K562 (cell line): Measurements from ENCODE around the gene GCN1. TPM values are rescaled to one million over a fixed set of nuclear protein-coding genes. Genes with fewer than 3 reads are reported as not detected.
A peak's percentile ranks its signal among the peaks of the same experiment; 100 is the strongest.

ENCODE experiments used
- CC2D1A ChIP-seq: fragments of 450-650 bp; IDR thresholded peaks from 2 replicates; pipeline ENCODE4 v1.6.1; 2017; ENCODE audit warnings: mild to moderate bottlenecking
- DIDO1 ChIP-seq: fragments of 450-650 bp; IDR thresholded peaks from 2 replicates; pipeline ENCODE4 v1.6.1; 2016; ENCODE audit warnings: low read depth, missing biosample characterization, missing genetic modification characterization
- ERF ChIP-seq: fragments of 450-650 bp; formaldehyde crosslinking; IDR thresholded peaks from 2 replicates; pipeline ENCODE4 v1.4.0; 2020; ENCODE audit warnings: mild to moderate bottlenecking, mixed read lengths
- FOXA3 ChIP-seq, 2 experiments: fragments of 450-650 bp in 1 of 2; sonication (generic) in 1 of 2; formaldehyde crosslinking; IDR thresholded peaks in 1 of 2; conservative IDR thresholded peaks in 1 of 2; 2 replicates each; pipeline versions ENCODE4 v1.4.0 to v1.8.0; 2020 to 2022; ENCODE audit warnings: mild to moderate bottlenecking in 2 of 2, missing genetic modification reagents in 1 of 2
- GTF2F1 ChIP-seq: IDR thresholded peaks from 2 replicates; pipeline ENCODE4 v1.6.1; 2011; ENCODE audit warnings: low read depth, low read length, improper control_type of control experiment
- HNRNPLL ChIP-seq: fragments of 200-400 bp; formaldehyde crosslinking; IDR thresholded peaks from 2 replicates; pipeline ENCODE4 v1.6.1; 2017; ENCODE audit warnings: low read length, low read depth, mild to moderate bottlenecking; ENCODE audit not compliant: poor library complexity, severe bottlenecking
- ILK ChIP-seq: fragments of 450-650 bp; IDR thresholded peaks from 2 replicates; pipeline ENCODE4 v1.6.1; 2016; ENCODE audit warnings: missing genetic modification characterization, low read depth, mild to moderate bottlenecking, missing compliant biosample characterization, moderate library complexity, borderline replicate concordance
- KLF16 ChIP-seq: IDR thresholded peaks from 2 replicates; pipeline ENCODE4 v1.6.1; 2016; ENCODE audit warnings: antibody characterized with exemption
- MED1 ChIP-seq: sonication (generic); formaldehyde crosslinking; IDR thresholded peaks from 2 replicates; pipeline ENCODE4 v1.8.1; 2023; ENCODE audit warnings: missing genetic modification reagents, borderline replicate concordance
- MTA3 ChIP-seq: fragments of 450-650 bp; formaldehyde crosslinking; IDR thresholded peaks from 2 replicates; pipeline ENCODE4 v1.6.1; 2017; ENCODE audit warnings: mild to moderate bottlenecking, borderline replicate concordance
- NCOR1 ChIP-seq: fragments of 450-650 bp; IDR thresholded peaks from 2 replicates; pipeline ENCODE4 v1.6.1; 2016; ENCODE audit warnings: mild to moderate bottlenecking, moderate library complexity
- PHB ChIP-seq: fragments of 250-450 bp; sonication (Bioruptor Pico); IDR thresholded peaks from 2 replicates; pipeline ENCODE4 v1.5.0; 2021
- PRPF4 ChIP-seq: fragments of 200-400 bp; formaldehyde crosslinking; IDR thresholded peaks from one replicate; pipeline ENCODE4 v1.6.1; 2017; ENCODE audit warnings: low read length, low read depth, mild to moderate bottlenecking; ENCODE audit not compliant: insufficient read depth, poor library complexity, severe bottlenecking
- PURB ChIP-seq: sonication (generic); formaldehyde crosslinking; IDR thresholded peaks from 2 replicates; pipeline ENCODE4 v1.9.0; 2021; ENCODE audit warnings: low read depth, mild to moderate bottlenecking, missing genetic modification reagents
- RAD21 ChIP-seq, 2 experiments: fragments of 250-450 bp in 1 of 2; fragments of 450-650 bp in 1 of 2; sonication (Bioruptor Pico) in 1 of 2; formaldehyde crosslinking in 1 of 2; IDR thresholded peaks in 1 of 2; conservative IDR thresholded peaks in 1 of 2; 2 replicates each; pipeline versions ENCODE4 v1.4.0 to v1.8.0; 2020 to 2022; ENCODE audit warnings: mild to moderate bottlenecking in 2 of 2, moderate library complexity in 1 of 2
- TCF7L2 ChIP-seq: fragments of 150-350 bp; IDR thresholded peaks from 2 replicates; pipeline ENCODE4 v1.6.1; 2016; ENCODE audit warnings: low read depth, mild to moderate bottlenecking, low read length, moderate library complexity
- TEAD1 ChIP-seq, 2 experiments: fragments of 450-650 bp in 1 of 2; sonication (generic) in 1 of 2; formaldehyde crosslinking; IDR thresholded peaks; 2 replicates each; pipeline versions ENCODE4 v1.4.0 to v1.8.0; 2020 to 2022; ENCODE audit warnings: mild to moderate bottlenecking in 2 of 2, missing genetic modification reagents in 1 of 2
- U2AF2 ChIP-seq: fragments of 200-400 bp; formaldehyde crosslinking; optimal IDR thresholded peaks from 2 replicates; pipeline ENCODE3; 2017; ENCODE audit warnings: low read depth, mild to moderate bottlenecking, low read length
- ZEB2 ChIP-seq: fragments of 450-650 bp; IDR thresholded peaks from 2 replicates; pipeline ENCODE4 v1.6.1; 2016
- ZNF124 ChIP-seq: sonication (generic); formaldehyde crosslinking; IDR thresholded peaks from 2 replicates; pipeline ENCODE4 v1.8.1; 2022; ENCODE audit warnings: missing genetic modification reagents
- ZNF274 ChIP-seq: IDR thresholded peaks from 2 replicates; pipeline ENCODE4 v1.6.1; 2011; ENCODE audit warnings: low read depth, mild to moderate bottlenecking, low read length, moderate library complexity, borderline replicate concordance
- ZNF311 ChIP-seq: fragments of 250-450 bp; sonication (Bioruptor Pico); IDR thresholded peaks from 2 replicates; pipeline ENCODE4 v1.4.0; 2020; ENCODE audit warnings: mild to moderate bottlenecking, moderate library complexity
- ZNF444 ChIP-seq: fragments of 250-450 bp; sonication (Bioruptor Pico); IDR thresholded peaks from 2 replicates; pipeline ENCODE4 v1.4.0; 2020; ENCODE audit warnings: mild to moderate bottlenecking, moderate library complexity
- ZNF695 ChIP-seq: fragments of 450-650 bp; formaldehyde crosslinking; IDR thresholded peaks from 2 replicates; pipeline ENCODE4 v1.4.0; 2020; ENCODE audit warnings: mild to moderate bottlenecking, moderate library complexity
- ZSCAN29 ChIP-seq: fragments of 450-650 bp; IDR thresholded peaks from 2 replicates; pipeline ENCODE4 v1.6.1; 2017
- polyA plus RNA-seq, 8 experiments: library from polyadenylated mRNA; depleted of rRNA in 4 of 8; stranded (reverse) in 5 of 8; unstranded in 3 of 8; fragments of >200 nt; fragmentation: Nextera tagmentation in 2 of 8; fragmentation: Illumina TruSeq in 1 of 8; extraction: Ambion mirVana in 2 of 8; extraction: Trizol in 1 of 8; gene quantifications; 2 replicates each; pipeline versions ENCODE4 v1.2.1 to v1.2.3, GENCODE V29; 2011 to 2014; ENCODE audit warnings: inconsistent platforms in 1 of 8, missing spikeins in 1 of 8
- total RNA-seq, 7 experiments: library from RNA; depleted of rRNA in 6 of 7; stranded (reverse); fragments of >200 nt in 6 of 7; fragmentation: Illumina TruSeq in 2 of 7; extraction: Trizol in 2 of 7; gene quantifications; 2 replicates each; pipeline versions ENCODE4 v1.2.1 to v1.2.3, GENCODE V29; 2011 to 2021; ENCODE audit warnings: low replicate concordance in 1 of 7
- TF ChIP-seq, protein P1 (sequence below): fragments of 450-650 bp; formaldehyde crosslinking; IDR thresholded peaks from 2 replicates; pipeline ENCODE4 v1.4.0; 2020; ENCODE audit warnings: mild to moderate bottlenecking, moderate library complexity

GCN1 gene
- total and polyA plus RNA-seq, 9 of the 15 experiments (the other 6 are each of a cell fraction or from before 2014, with no cell fraction given): 11.9 to 190 (median 51.7) TPM

DNA sequence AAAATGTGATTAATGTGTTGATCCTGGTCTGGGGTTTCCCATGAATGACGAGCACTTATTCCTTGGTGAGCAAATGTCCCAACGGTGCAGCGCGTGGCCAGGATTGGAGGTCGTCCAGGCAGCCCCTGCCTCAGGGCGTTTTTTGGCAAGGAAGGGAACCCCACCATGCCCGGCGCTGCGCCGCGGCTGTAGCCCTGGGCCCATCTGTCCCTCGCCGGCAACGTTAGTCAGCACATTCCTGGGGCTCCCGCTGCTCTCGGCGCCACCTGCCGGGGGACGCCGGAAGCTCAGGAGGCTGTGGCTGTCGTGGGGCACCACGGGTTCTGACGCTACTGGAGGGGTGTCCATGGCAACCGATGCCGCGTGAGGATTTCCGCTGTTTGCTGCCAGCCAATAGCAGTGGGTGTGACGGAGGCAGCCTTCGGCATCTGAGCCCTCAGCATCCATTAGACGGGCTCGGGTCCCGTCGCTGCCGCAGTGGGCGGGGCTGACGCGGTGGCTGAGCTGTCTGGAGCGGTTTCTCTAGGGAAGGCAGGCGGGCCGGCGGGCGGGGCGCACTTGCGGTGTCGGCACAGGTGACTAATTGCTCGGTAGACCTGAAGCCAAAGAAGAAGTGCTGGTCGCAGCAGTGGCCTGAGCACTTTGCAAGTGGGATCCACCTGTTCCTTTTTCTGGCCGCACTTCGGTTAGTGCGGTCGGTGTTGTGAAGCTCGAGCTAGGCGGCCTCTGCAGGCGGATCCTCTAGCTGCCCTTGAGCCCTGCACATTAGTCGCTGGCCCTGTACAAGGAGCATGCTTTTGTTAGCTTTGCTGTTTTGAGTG, 107.5 kb downstream of the GCN1 start (continued):
- TF ChIP-seq ZNF695 (CRISPR knock-in tag): no peak
- TF ChIP-seq GTF2F1: no peak
- TF ChIP-seq U2AF2: no peak
- TF ChIP-seq, protein P1, sequence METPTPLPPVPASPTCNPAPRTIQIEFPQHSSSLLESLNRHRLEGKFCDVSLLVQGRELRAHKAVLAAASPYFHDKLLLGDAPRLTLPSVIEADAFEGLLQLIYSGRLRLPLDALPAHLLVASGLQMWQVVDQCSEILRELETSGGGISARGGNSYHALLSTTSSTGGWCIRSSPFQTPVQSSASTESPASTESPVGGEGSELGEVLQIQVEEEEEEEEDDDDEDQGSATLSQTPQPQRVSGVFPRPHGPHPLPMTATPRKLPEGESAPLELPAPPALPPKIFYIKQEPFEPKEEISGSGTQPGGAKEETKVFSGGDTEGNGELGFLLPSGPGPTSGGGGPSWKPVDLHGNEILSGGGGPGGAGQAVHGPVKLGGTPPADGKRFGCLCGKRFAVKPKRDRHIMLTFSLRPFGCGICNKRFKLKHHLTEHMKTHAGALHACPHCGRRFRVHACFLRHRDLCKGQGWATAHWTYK (CRISPR knock-in tag): 0 out of 2 replicates have a peak, but pooled peaks have one; percentile 63
- no peak for TF ChIP-seq PURB
- TF ChIP-seq HNRNPLL: peak; percentile 97
- TF ChIP-seq MED1 (CRISPR knock-in tag): no peak
- TF ChIP-seq ZNF274: no peak
- no peak for TF ChIP-seq ZNF124
- peak; percentile 55; the same call in 1 of the 2 replicates for TF ChIP-seq KLF16
- TF ChIP-seq ZNF444 (CRISPR knock-in tag): no peak
- no peak for TF ChIP-seq ZSCAN29
- 0 out of 2 replicates have a peak, but pooled peaks have one; percentile 32 for TF ChIP-seq NCOR1
- TF ChIP-seq PHB (CRISPR knock-in tag): no peak
- no peak for TF ChIP-seq PRPF4
- no peak for TF ChIP-seq DIDO1 (tag)
- TF ChIP-seq TCF7L2: no peak
- TF ChIP-seq ZEB2: peak; percentile 61
- TF ChIP-seq MTA3: peak; percentile 85; the same call in 1 of the 2 replicates
- TF ChIP-seq ERF (CRISPR knock-in tag): no peak
- peak; percentile 100 for TF ChIP-seq TEAD1 (CRISPR knock-in tag; IDR thresholded peaks at IDR 0.05)
- TF ChIP-seq FOXA3 (CRISPR knock-in tag; conservative IDR thresholded peaks at IDR 0.05 in 1 of 2, IDR thresholded peaks at IDR 0.05 in 1 of 2): peak in 1 of 2 experiments; percentile 1; a peak in 1 of 4 replicates
- TF ChIP-seq ZNF311 (CRISPR knock-in tag): no peak
- peak; percentile 65 to 85 for TF ChIP-seq RAD21 (CRISPR knock-in tag; conservative IDR thresholded peaks at IDR 0.05 in 1 of 2, IDR thresholded peaks at IDR 0.05 in 1 of 2)
- no peak for TF ChIP-seq ILK (tag)
- TF ChIP-seq CC2D1A: no peak
